HG02938 (cell line): ENCODE measurements around the gene STX4.
"Not testable (repeated sequence)": the region's sequence is repeated elsewhere in the genome, so short reads cannot be mapped to it uniquely, and the experiment has no call there.

ENCODE experiments used
- ATAC-seq: cut with Tn5 transposase; IDR thresholded peaks from one replicate; pipeline ENCODE4 v1.9.1; 2021; ENCODE audit warnings: mild to moderate bottlenecking, moderate library complexity; ENCODE audit not compliant: unreplicated experiment

The STX4 gene

DNA sequence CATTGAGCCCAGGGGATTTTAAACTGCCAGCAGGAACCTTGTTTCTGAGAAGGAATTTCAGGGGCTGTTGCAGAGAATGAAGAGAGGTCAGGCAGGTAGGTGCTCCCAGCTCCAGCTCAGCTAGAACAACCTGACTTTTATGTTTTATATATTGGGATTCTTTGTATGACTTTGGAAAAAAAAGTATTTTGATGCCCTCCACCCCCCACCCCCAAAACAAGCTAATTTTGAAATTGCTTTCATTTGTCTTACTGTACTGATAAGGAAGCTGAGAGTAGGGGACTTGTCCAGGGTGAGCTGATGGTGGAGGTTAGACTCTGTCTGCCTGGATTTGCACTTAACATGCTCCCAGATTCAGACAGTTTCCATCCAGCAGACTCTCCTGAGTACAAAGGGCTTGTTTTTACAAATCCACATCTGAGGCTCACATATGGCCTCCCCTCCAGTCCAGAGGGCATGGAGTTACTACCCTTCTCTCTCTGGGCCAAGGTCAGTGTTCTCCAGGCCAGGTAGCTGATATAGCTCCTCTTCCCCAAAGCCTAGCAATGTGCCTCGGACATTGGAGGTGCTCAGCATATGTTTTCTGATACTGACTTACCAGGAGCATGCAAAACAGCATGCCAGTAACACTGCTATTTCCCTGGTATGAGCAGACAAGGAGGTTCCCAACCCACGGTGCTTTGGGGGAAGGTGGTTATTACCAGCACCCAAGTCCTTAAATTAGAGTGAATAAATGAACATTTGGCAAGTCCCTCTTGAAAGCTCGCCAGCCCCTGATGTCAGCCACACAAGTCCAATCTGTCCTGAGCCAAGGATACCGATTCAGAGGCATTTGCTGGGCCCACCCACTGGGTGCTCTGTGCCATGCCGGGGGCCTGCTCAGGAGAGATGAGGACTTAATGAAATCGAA is 34.3 kb upstream of the STX4 start:
- ATAC-seq: no peak

DNA sequence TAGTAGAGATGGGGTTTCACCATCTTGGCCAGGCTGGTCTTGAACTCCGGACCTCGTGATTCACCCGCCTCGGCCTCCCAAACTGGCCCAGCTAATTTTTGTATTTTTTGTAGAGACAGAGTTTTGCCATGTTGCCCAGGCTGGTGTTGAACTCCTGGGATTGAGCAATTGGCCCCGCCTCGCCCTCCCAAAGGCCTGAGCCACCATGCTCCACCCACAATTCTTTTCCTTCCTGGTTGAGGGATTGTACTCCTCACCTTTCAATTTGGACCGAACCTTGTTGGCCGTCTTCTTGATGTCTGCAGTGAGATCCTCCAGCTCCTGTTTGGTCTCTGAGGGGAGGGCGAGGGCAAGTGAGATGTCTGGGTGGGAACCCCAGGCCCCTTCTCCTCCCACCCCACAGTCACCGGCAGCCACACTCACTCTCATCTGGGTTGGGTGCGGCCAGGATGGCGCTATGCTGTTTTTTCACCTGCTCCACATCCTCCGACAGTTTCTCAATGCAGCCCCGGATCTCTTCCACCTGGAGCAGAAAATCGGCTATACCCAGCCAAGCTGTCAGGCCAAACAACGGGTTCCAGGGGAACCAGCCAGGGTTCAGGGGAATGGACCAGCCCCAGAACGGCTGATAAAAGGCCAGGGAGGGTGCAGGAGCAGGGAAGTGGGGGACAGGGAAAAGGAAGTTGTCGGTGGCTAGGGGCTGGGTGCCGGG is 32.5 kb upstream of the STX4 start:
- ATAC-seq: no peak

DNA sequence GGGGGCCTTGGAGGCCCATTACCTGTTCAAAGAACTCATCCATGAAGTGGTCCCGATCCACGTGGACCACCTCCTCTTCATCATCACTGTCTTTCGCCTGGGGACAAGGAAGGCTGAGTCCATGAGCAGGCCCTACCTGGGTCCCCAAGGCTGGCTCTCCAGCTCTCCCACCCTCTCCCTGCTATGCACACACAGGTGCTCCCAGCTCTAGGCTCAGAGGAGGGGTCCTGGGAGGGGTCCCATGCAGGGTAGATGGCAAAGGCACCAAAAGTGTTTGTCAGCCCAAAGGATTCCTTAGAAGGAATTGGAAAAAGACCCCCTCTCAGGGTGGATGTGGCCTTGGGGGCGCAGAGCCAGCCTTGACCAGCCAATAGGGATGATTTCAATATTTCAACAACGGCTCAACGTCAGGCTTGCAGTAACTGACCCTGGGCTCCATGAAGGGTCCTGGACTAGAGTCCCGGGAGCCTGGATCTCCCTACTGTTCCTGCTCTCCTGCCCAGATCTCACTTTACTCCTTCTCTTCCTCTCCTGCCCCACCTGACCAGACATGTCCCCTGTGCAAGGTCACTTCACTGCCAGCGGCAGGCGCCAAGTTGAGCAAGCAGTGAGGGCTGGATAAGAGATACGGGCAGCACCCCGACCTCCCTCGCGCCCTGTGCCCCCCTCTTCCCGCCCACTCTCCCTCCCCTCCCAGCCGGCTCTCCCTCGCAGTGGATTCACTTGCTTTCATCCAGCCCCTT is 31.7 kb upstream of the STX4 start:
- no peak for ATAC-seq

DNA sequence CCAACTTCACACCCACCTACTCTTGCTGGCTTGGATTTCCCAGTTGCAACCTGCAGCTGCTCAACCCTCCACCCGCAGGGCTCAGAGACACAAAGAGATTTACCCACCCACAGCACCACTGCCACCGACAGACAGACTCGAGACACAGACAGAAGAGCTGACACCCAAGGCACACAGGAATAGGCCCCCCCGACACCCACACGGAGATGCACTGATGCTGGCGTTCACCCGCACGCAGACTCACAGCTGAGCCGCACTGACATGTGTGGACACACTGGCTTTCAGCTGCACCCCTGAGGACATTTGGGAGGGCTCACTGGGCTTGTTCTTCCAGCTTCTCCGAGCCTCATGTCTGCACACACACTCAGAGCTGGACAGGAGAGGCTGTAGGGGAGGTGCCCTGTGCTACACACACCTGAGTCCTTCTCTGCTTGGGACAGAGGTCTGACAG is 31.1 kb upstream of the STX4 start:
- no peak for ATAC-seq

DNA sequence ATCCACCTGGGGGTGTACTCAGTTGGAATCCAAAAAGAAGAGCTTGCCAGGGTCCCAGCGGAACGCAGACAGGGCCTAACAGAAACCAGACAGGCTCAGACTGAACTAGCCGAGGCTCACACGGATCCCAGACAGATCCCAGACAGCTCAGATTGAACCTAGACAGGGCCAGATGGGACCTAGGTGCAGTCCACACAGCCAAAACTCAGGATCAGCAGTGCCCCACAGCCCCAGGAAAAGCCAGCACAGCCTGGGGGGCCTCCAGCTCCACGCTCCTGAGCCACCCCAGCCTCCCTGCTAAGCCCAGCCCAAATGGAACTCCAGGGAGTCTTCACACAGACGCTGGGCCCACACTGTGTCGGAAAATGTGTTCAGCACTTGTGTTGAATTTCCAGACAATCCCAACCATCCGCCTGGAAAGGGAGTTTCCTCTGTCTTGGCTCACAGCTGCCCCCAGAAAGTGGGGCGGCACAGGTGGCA is 30.5 kb upstream of the STX4 start:
- no peak for ATAC-seq

DNA sequence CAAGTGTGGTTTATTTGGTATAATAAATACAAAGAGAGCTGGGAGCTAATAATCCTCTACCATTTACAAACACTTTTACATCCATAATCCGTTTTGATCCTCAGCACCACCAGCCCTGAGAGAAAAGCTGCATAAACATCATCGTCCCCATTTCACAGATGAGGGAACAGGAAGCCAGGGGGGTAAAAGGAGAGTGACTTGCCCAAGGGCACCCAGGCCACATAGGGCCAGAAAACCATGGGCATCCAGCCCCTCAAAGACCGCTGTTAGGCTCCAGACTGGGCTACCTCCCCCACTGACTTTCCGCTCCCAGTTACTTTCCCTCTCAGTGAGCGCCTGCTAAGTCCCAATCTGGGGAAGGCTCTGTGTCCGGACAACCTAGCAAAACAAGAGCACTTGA is 29.6 kb upstream of the STX4 start:
- ATAC-seq: no peak

DNA sequence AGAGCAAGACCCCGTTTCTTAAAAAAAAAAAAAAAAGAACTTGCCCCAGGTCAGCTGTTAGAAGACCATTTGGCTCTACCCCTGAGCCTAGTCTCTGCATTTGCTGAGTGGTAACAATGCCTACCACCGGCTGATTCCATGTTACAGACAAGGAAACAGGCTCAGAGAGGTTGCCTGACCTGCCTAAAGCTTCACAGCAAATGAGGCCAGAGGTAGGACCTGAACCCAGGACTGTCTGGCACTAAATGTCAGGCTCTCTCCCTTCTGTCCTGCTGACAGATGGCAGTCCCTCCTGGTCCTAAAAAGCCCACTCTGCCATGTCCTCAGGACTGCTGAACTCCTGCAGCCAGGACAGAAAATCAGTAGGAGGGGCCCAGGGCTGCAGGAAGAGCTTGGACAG is 28.7 kb upstream of the STX4 start:
- no peak for ATAC-seq

DNA sequence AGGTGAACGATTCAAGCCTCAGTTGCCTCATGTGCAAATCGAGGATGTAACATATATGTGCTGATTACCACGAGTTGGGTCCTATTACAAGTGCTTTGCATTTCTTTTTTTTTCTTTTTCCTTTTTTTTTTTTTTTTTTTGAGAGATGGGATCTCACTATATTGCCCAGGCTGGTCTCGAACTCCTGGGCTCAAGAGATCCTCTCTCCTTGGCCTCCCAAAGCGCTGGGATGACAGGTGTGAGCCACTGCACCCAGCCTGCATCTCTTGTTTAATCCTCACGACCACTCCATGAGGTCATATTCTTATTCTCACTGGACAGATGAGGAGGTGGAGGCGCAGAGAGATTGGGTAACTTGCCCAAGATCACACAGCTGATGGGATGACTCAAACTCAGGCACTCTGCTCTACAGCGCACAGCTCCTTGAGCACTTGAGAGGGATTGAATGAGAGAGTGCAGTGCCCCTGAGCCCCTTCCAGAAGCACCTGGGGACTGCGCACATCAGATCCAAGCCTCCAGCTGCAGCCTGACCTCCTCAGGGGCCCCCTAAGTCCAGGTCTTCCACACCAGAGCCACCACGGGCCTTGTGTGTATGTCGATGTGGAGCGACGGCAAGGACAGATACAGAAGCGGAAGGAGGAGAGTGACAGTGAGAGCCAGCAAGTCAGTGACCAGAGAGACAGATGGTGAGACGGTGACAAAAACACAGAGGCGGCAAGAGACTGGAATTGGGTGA is 27.8 kb upstream of the STX4 start:
- no peak for ATAC-seq

DNA sequence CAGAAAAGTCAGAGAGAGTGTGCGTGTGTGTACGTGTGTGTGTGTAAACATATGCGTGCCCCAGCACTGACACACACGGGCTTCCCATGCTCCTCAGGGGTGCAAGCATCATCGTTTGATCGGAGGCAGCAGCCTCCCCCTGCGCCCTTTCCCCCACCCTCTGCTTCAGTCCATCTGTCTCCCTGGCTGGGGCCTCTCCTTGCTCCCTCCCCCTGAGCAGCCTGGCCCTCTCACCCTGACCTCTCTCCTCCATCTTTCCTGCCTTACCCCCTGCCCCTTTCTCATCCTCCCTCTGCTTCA is 27.3 kb upstream of the STX4 start:
- ATAC-seq: no peak

DNA sequence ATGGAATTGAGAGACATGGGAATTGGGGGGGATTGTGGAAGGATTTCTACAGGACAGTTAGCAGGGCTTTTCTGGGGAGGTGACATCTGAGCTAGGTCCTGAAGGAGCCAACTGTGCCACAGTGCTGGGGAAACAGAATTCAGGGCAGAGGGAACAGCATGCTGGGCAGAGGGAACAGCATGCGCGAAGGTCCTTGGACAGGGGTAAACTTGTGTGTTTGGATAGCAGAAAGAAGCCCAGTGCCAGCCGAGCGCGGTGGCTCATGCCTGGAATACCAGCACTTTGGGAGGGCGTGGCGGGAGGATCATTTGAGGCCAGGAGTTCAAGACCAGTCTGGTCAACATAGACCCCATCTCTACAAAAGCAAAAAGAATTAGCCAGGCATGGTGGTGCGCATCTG is 26.8 kb upstream of the STX4 start:
- ATAC-seq: no peak

DNA sequence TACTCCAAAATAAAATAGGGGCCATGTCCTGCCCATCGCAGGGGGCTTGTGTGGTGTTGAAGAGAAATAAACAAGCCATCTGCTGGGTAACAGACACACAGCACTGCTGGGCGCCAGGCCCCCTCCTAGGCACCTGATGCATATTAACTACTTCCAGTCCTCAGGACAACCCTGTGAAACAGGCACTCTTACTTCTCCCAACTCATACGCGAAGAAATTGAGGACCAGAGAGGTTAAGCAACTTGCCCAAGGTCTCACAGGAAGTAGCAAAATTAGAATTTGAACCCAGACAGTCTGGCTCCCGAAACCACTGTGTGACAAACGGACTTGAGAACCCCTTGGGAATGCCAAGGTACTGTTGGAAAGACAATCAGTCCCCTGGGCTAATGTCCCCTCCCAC is 25.7 kb upstream of the STX4 start:
- ATAC-seq: no peak

DNA sequence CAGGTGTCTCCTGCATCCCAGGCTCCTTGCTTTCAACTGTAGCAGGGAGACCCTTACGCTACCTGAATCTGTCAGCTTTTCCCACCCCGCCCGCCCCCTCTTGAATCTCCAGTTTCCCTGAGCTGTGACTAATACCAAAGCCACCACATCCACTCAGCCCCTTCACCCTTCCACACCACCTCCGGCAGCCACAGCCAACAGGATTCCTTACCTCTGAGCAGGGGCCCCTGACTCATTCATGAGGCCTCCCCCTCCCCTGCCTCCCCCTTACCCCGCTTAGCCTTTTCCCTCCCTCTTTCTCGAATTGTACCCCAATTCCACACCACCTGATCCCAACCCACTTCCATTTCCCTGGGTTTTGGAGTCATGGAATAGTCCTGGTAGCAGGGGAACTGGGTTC is 25.2 kb upstream of the STX4 start:
- no peak for ATAC-seq

DNA sequence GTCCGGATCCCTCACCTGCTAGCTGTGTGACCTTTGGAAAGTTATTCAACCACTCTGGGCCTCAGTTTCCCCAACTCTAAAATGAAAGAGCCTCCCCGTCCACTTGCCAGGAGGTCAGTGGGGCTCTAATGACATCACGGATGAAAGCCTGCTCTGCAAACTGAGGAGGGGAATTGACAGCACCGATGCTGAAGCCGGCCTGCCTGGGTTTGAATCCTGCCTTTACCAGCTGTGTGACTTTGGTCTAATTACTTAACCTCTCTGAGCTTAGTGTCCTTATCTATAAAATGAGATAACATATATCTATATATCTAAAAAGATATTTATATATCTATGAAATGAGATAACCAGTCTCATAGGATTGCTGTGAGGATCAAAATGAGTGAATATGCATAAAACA is 24.8 kb upstream of the STX4 start:
- no peak for ATAC-seq

DNA sequence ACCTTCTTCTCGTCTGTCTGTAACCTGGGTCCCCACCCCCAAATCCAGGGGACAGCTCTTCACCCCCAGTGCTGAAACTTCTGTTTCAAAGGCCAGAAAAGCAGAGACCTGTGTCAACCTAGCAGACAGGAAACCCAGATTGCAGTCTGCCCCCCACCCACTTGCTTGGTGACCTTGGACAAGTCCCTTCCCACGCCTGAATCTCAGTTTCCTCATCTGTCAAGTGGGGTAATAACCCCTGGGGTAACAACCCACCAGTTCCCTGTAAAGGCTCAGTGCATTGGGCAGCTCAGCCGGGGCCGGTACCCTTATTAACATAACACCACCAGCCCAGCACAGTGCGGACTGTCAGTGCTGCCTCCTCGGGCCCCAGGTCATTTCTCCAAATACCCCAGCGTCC is 24.2 kb upstream of the STX4 start:
- no peak for ATAC-seq

DNA sequence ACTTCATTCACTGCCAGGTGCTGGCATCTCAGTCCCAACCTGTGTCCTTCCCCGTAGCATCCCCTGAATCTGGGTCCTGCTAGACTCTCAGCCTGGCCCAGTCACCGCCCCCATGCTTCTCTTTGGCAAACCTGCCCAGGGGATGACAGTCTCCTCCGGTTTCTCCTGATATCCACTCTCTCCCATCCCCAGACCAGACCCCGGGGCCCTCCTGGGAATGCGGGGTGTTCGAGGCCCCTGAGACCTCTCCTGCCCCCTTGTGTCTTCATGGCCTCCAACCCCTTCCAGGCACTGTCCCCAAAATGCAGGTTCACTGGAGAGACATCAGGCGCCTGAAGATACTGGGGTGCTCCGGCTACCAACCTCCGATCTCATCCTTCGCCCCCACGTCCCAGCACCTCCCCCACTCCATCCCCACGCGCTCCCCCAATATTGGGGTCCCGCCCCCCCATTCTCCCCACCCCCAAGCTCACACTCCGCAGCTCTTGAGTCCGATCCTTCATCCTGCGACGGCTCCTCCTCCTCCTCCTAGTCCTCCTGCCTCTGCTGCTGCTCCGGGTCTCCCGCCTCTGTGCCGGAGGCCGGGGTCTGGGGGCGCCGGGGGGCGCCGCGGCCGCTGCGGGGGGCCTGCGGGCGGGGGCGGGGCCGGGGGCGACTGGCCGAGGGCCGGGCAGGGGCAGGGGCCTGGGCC is 23.3 kb upstream of the STX4 start:
- no peak for ATAC-seq

DNA sequence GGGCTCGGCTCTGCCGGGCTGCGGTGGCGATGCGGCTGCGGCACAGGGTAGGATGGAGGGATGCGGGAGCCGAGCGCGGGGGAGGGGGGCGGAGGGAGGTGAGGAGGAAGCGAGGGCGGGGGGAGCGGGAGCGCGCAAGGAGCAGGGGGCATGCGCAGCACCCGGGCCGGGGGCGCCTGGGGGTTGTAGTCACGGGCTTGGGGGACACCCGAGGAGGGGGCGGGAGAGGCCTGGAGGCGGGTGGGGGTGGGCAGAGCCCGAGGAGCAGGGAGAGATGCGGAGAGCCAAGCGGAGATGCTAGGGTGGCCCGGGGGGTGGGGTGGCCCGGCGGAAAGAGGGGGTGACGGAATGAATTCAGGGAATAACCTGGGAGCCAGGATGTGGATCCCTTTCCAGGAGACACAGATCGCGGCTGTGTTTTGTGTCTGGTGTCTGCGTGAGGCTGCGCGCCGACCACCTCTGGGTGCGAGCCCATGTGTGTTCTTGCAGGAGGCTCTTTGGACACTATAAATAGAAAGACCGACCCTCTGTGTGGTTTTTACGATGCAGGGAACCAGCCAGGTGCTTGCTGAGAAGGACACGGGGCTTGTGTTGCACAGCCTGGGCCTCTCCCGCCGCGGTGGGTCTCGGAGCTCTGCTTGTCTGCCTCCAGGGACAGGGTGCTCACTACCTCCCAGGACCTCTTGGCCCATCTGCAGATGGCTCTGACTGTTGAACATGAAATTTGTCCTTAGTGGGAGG is 22.6 kb upstream of the STX4 start, which contains the start of gene STX1B:
Gene STX1B (minus strand): TSS at position 54 of the 741 bp plus-strand sequence. CDS start 242 bp downstream, outside the sequence.
- ATAC-seq: no peak

DNA sequence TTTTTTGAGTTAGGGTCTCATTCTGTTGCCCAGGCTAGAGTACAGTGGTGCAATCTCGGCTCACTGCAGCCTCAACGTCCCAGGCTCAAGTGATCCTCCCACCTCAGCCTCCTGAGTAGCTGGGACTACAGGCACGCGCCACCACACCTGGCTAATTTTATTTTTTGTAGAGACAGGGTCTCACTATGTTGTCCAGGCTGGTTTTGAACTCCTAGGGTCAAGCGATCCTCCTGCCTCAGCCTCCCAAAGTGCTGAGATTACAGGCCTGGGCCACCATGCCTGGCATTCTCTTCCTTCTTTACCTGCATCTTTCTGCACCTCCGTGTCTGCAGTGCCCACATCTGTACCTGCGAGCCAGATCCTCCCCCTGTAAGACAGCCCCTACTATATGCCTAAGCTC is 21.5 kb upstream of the STX4 start:
- ATAC-seq: not testable (repeated sequence)

DNA sequence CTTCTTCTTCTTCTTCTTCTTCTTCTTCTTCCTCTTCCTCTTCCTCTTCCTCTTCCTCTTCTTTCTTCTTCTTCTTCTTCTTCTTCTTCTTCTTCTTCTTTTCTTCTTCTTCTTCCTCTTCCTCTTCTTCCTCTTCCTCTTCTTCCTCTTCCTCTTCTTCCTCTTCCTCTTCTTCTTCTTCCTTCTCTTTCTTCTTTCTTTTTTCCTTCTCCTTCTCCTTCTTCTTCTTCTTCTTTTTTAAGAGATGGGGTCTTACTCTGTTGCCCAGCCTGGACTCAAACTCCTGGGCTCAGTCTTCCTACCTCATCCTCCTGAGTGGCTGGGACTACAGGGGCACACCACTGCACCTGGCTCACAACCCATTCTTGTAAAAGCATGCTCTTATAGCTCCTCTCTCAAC is 20.1 kb upstream of the STX4 start:
- not testable (repeated sequence) for ATAC-seq

DNA sequence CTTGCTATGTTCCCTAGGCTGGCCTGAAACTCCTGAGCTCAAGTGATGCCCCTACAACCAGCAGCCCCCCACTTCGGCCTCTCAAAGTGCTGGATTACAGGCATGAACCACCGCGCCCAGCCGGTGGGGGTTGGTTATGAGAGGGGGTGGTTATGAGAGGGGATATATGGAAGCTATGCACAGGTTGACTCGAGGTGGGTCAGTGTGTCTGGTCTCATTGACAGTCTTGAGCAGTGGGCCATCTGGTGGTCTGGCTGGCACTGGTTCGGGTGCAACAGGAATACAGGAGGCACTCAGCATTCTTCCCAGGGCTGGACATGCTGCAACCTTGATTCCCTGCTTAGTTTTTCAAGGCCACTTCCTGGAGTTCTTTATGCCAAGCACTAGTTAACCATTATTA is 17.3 kb upstream of the STX4 start:
- ATAC-seq: no peak

DNA sequence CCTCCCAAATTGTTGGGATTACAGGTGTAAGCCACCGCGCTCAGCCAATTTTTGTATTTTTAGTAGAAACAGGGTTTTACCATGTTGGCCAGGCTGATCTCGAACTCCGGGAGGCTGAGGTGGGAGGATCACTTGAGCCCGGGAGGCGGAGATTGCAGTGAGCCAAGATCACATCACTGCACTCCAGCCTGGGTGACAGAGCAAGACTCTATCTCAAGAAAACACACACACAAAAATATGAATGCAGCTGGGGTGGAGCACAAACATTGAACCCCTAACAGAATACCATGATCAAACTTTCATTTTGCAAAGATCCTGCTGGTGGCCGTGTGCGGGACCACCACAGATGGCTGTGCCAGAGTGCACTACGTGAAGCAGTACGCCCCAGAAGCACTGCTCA is 15.6 kb upstream of the STX4 start:
- ATAC-seq: not testable (repeated sequence)
